GM21825 (cell line): ENCODE results near the gene OR4K2.
"Not testable (repeated sequence)": the region's sequence is repeated elsewhere in the genome, so short reads cannot be mapped to it uniquely, and the experiment has no call there.

ENCODE experiments used
- ATAC-seq: cut with Tn5 transposase; IDR thresholded peaks from one replicate; pipeline ENCODE4 v1.9.1; 2021; ENCODE audit warnings: mild to moderate bottlenecking, moderate library complexity; ENCODE audit not compliant: unreplicated experiment

OR4K2 gene

GRCh38 chr14:19874842-19875241 is at the start of gene OR4K2:
Gene OR4K2, plus strand, starts transcription at chr14:19875142. Its CDS starts 1,126 bp downstream, at chr14:19876268.
- ATAC-seq, result no peak

GRCh38 chr14:19827626-19828244 is 47.2 kb upstream of the OR4K2 start:
- not testable (repeated sequence) for ATAC-seq

- no peak for ATAC-seq
Measured at GRCh38 chr14:19828314-19828713, 46.6 kb upstream of the OR4K2 start.

GRCh38 chr14:19834203-19834848 is 40.6 kb upstream of the OR4K2 start:
- not testable (repeated sequence) for ATAC-seq

GRCh38 chr14:19838433-19838832 is 36.5 kb upstream of the OR4K2 start:
- ATAC-seq, result no peak

GRCh38 chr14:19851365-19851764 is 23.6 kb upstream of the OR4K2 start:
- no peak for ATAC-seq

- not testable (repeated sequence) for ATAC-seq
Measured at GRCh38 chr14:19866061-19866669, 8.8 kb upstream of the OR4K2 start.

- ATAC-seq, result no peak
Measured at GRCh38 chr14:19873178-19873577, 1.8 kb upstream of the OR4K2 start.

- ATAC-seq, result no peak
Measured at GRCh38 chr14:19878029-19878642, 3.2 kb downstream of the OR4K2 start.

- ATAC-seq, result no peak
Measured at GRCh38 chr14:19895282-19895681, 20.3 kb downstream of the OR4K2 start.

GRCh38 chr14:19900999-19901398 is 26.1 kb downstream of the OR4K2 start:
- ATAC-seq, result no peak

GRCh38 chr14:19902409-19902808 is 27.5 kb downstream of the OR4K2 start:
- ATAC-seq, result no peak

- no peak for ATAC-seq
Measured at GRCh38 chr14:19906665-19907064, 31.7 kb downstream of the OR4K2 start.

GRCh38 chr14:19911114-19911513 is 36.2 kb downstream of the OR4K2 start:
- ATAC-seq, result no peak

- no peak for ATAC-seq
Measured at GRCh38 chr14:19917243-19917642, 42.3 kb downstream of the OR4K2 start.

- ATAC-seq, result no peak
Measured at GRCh38 chr14:19917955-19918518, 43.1 kb downstream of the OR4K2 start.

- no peak for ATAC-seq
Measured at GRCh38 chr14:19918553-19919264, 43.8 kb downstream of the OR4K2 start.

- ATAC-seq, result no peak
Measured at GRCh38 chr14:19920021-19920657, 45.2 kb downstream of the OR4K2 start, which contains the start of gene OR4K5. Gene OR4K5, plus strand, starts transcription at chr14:19920607. Its CDS starts 0 bp downstream, at chr14:19920607.

- no peak for ATAC-seq
Measured at GRCh38 chr14:19930617-19931016, 55.7 kb downstream of the OR4K2 start, which contains the start of gene OR4K1. Gene OR4K1, plus strand, starts transcription at chr14:19930917. Its CDS starts 4,750 bp downstream, at chr14:19935667.
